Caco-2 (cell line): Measurements from ENCODE around the gene XKRX. TPM values are rescaled to one million over a fixed set of nuclear protein-coding genes. Genes with fewer than 3 reads are reported as not detected.
A peak's percentile ranks its signal among the peaks of the same experiment; 100 is the strongest.

ENCODE experiments used
- BruUV-seq: library from RNA; stranded (reverse); fragments of 400-500 nt; replicated peaks from 2 replicates; lab custom pipeline; 2021; lab: Mats Ljungman, UMichigan
- CTCF ChIA-PET: fragments of 300-600 bp; sonication (Branson Sonifier 250); formaldehyde crosslinking; loops from one replicate; lab custom pipeline; 2022; ENCODE audit warnings: antibody characterized with exemption; lab: Charles Lee
- POLR2A ChIA-PET: fragments of 300-600 bp; sonication (Branson Sonifier 250); formaldehyde crosslinking; loops from one replicate; lab custom pipeline; 2022; ENCODE audit warnings: antibody characterized with exemption; lab: Charles Lee
- DNase-seq, 2 experiments: peaks; one replicate each; pipeline versions ENCODE4 v3.0.0 to v3.0.0-alpha.2; 2020 to 2022
- H3K27me3 ChIP-seq: replicated peaks from 2 replicates; pipeline ENCODE4 v1.6.0; 2011; ENCODE audit warnings: low read length; ENCODE audit not compliant: control insufficient read depth, insufficient read depth
- H3K36me3 ChIP-seq: 2 replicates; pipeline ENCODE4 v1.5.1; 2011; ENCODE audit warnings: low read length; ENCODE audit not compliant: control insufficient read depth, insufficient read depth
- H3K4me1 ChIP-seq: fragments of 250-450 bp; sonication (Bioruptor Pico); 2 replicates; pipeline ENCODE4 v1.5.1; 2020; ENCODE audit warnings: mild to moderate bottlenecking
- H3K4me3 ChIP-seq: 2 replicates; pipeline ENCODE4 v1.5.1; 2011; ENCODE audit warnings: low read depth, mild to moderate bottlenecking, control low read depth, low read length
- H3K9me3 ChIP-seq: fragments of 250-450 bp; sonication (Bioruptor Pico); 2 replicates; pipeline ENCODE4 v1.5.1; 2020; ENCODE audit warnings: mild to moderate bottlenecking, moderate library complexity
- H3K27ac Mint-ChIP-seq: one replicate; pipeline ENCODE4 v1.8.0; 2022; ENCODE audit warnings: mixed read lengths; ENCODE audit not compliant: unreplicated experiment
- H3K27me3 Mint-ChIP-seq: one replicate; pipeline ENCODE4 v1.8.0; 2022; ENCODE audit warnings: mixed read lengths; ENCODE audit not compliant: insufficient read depth, unreplicated experiment
- H3K36me3 Mint-ChIP-seq: one replicate; pipeline ENCODE4 v1.8.0; 2022; ENCODE audit warnings: mild to moderate bottlenecking, mixed read lengths; ENCODE audit not compliant: insufficient read depth, unreplicated experiment
- H3K4me1 Mint-ChIP-seq: one replicate; pipeline ENCODE4 v1.8.0; 2022; ENCODE audit warnings: low read depth, mixed read lengths; ENCODE audit not compliant: unreplicated experiment
- H3K4me3 Mint-ChIP-seq: one replicate; pipeline ENCODE4 v1.8.0; 2022; ENCODE audit warnings: mild to moderate bottlenecking, moderate library complexity, mixed read lengths; ENCODE audit not compliant: unreplicated experiment
- H3K9me3 Mint-ChIP-seq: one replicate; pipeline ENCODE4 v1.8.0; 2022; ENCODE audit warnings: mixed read lengths; ENCODE audit not compliant: unreplicated experiment
- CTCF ChIP-seq, 2 experiments: fragments of 200-600 bp in 1 of 2; IDR thresholded peaks; 1 replicate in 1 of 2; 2 replicates in 1 of 2; pipeline versions ENCODE4 v1.5.1 to v1.8.0; 2011 to 2022; ENCODE audit warnings: antibody characterized with exemption in 1 of 2, control low read depth in 1 of 2, inconsistent platforms in 1 of 2, low read depth in 1 of 2, low read length in 1 of 2, mild to moderate bottlenecking in 1 of 2, moderate library complexity in 1 of 2; ENCODE audit not compliant: insufficient read depth in 1 of 2, severe bottlenecking in 1 of 2, unreplicated experiment in 1 of 2
- intact Hi-C: fragments of 100-400 bp; cut with micrococcal nuclease; formaldehyde crosslinking; loops from one replicate; pipeline ENCODE4 v1.10.0; 2022; ENCODE audit not compliant: unreplicated experiment
- total RNA-seq: library from RNA; stranded (reverse); gene quantifications from 2 replicates; pipeline ENCODE4 v1.2.3, GENCODE V29; 2022

The XKRX gene
- total RNA-seq, 1 experiment from 2014 or later, result 29.7 TPM

- no peak overlapping the region for H3K4me3 Mint-ChIP-seq
- H3K4me1 Mint-ChIP-seq, result peaks cover 13% of the 10 kb centered on the region
- no peak for TF ChIP-seq CTCF (IDR thresholded peaks at IDR 0.05; ENCODE audit: insufficient read depth in 1 of 2, low read depth in 1 of 2, low read length in 1 of 2, severe bottlenecking in 1 of 2, unreplicated experiment in 1 of 2)
- H3K27me3 ChIP-seq, result no peaks in the 10 kb centered on the region
- H3K4me3 ChIP-seq, result no peak overlapping the region
- no peaks in the 10 kb centered on the region for H3K9me3 ChIP-seq
- POLR2A ChIA-PET, result no interaction called here
- intact Hi-C loops, result no loop called here
- no peaks in the 10 kb centered on the region for H3K9me3 Mint-ChIP-seq
- H3K36me3 Mint-ChIP-seq, result peaks cover 34% of the 10 kb centered on the region
- no peaks in the 10 kb centered on the region for H3K27me3 Mint-ChIP-seq
- H3K27ac Mint-ChIP-seq, result no peak overlapping the region
- no peak for DNase-seq
- BruUV-seq, result no TSS peak
- CTCF ChIA-PET, result interaction anchor here (0.6 kb wide), 1 partner anchor 494 kb away, joined by 4 read pairs; no protein-coding TSS in a partner anchor
- peaks cover 15% of the 10 kb centered on the region; the same call in 1 of the 2 replicates for H3K4me1 ChIP-seq
- H3K36me3 ChIP-seq, result no peaks in the 10 kb centered on the region
Observed at GRCh38 chrX:100915562-100915961, 13.2 kb downstream of the XKRX start.

DNA sequence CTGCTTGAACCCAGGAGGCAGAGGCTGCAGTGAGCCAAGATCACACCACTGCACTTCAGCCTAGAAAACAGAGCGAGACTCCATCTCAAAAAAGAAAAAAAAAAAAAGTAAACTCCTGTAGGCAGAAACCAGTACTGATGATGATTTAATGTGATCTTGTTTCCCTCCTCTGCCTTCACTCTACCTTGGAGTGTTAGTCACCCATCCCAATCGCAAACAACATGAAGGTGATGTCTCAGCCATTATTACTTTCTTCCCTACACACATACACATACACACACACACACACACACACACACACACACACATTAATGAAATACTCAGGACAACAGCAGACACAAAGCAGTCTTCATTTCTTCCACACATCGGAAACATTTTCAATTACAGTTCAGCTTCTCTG lies 15.6 kb downstream of the XKRX start:
- H3K9me3 ChIP-seq, result no peaks in the 10 kb centered on the region
- H3K9me3 Mint-ChIP-seq, result no peaks in the 10 kb centered on the region
- POLR2A ChIA-PET, result interaction anchor here (1.4 kb wide), 1 partner anchor 16 kb away, joined by 6 read pairs; the partner anchor contains the start of gene XKRX
- intact Hi-C loops, result no loop called here
- no peak overlapping the region for H3K4me3 Mint-ChIP-seq
- BruUV-seq, result no TSS peak
- H3K4me3 ChIP-seq, result no peak overlapping the region
- no peaks in the 10 kb centered on the region for H3K27me3 ChIP-seq
- TF ChIP-seq CTCF (IDR thresholded peaks at IDR 0.05; ENCODE audit: insufficient read depth in 1 of 2, low read depth in 1 of 2, low read length in 1 of 2, severe bottlenecking in 1 of 2, unreplicated experiment in 1 of 2), result no peak
- CTCF ChIA-PET, result interaction anchor here (0.5 kb wide), 1 partner anchor 15 kb away, joined by 3 read pairs; no protein-coding TSS in a partner anchor
- peaks cover 28% of the 10 kb centered on the region for H3K36me3 Mint-ChIP-seq
- H3K27ac Mint-ChIP-seq, result peak overlapping the region; percentile 36
- H3K4me1 ChIP-seq, result peaks cover 15% of the 10 kb centered on the region; the same call in 1 of the 2 replicates
- peaks cover 13% of the 10 kb centered on the region for H3K4me1 Mint-ChIP-seq
- DNase-seq, result no peak
- no peaks in the 10 kb centered on the region for H3K36me3 ChIP-seq
- no peaks in the 10 kb centered on the region for H3K27me3 Mint-ChIP-seq

DNA sequence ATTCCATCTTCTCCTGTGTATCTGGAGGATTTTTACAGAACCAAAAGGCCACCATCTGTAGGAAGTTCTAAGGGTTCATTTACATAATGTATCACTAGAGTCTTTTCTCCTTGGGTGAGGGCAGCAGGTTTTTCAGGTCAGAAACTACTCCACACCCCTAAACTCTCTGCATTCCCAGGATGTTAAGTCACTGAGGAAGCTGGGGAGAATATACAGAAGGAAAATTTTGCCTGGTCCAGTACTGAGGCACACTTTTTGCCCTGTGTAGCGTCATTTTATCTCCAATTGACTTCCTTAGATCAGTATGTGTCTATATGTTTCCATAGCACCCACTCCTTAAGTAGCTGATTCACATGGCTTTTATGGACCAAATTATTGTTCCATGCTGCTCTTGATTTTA lies 17.0 kb downstream of the XKRX start:
- Histone ChIP-seq H3K9me3 (no peaks in the 10 kb centered on the region), H3K4me1 (peaks cover 15% of the 10 kb centered on the region; the same call in 1 of the 2 replicates), H3K4me3 (no peak overlapping the region), H3K36me3 (no peaks in the 10 kb centered on the region), H3K27me3 (no peaks in the 10 kb centered on the region)
- Mint-ChIP-seq H3K4me3 (no peak overlapping the region), H3K4me1 (peaks cover 13% of the 10 kb centered on the region), H3K27ac (no peak overlapping the region), H3K9me3 (no peaks in the 10 kb centered on the region), H3K27me3 (no peaks in the 10 kb centered on the region), H3K36me3 (peaks cover 21% of the 10 kb centered on the region)
- no peak for DNase-seq
- ChIA-PET CTCF (no interaction called here), POLR2A (interaction anchor here (1.4 kb wide), 1 partner anchor 17 kb away, joined by 6 read pairs; the partner anchor contains the start of gene XKRX)
- intact Hi-C loops, result no loop called here
- no TSS peak for BruUV-seq
- no peak for TF ChIP-seq CTCF (IDR thresholded peaks at IDR 0.05; ENCODE audit: insufficient read depth in 1 of 2, low read depth in 1 of 2, low read length in 1 of 2, severe bottlenecking in 1 of 2, unreplicated experiment in 1 of 2)
